ENCODE data around the gene TEX48.

GRCh38 chr9:114696814-114697544 is 15.0 kb upstream of the TEX48 start:
- no peak for TF ChIP-seq POLR2A (IDR thresholded peaks at IDR 0.05)
- no peak for TF ChIP-seq CTCF (IDR thresholded peaks at IDR 0.05)
- no peak for TF ChIP-seq POLR2AphosphoS5 (IDR thresholded peaks at IDR 0.05)
